HG02870 (cell line): Measurements from ENCODE around the gene NAT8L.

ENCODE experiments used
- ATAC-seq: cut with Tn5 transposase; IDR thresholded peaks from one replicate; pipeline ENCODE4 v1.9.1; 2021; ENCODE audit warnings: mild to moderate bottlenecking, moderate library complexity; ENCODE audit not compliant: unreplicated experiment

The NAT8L gene

GRCh38 chr4:2091990-2092668 lies 33.0 kb downstream of the NAT8L start:
- no peak for ATAC-seq

DNA sequence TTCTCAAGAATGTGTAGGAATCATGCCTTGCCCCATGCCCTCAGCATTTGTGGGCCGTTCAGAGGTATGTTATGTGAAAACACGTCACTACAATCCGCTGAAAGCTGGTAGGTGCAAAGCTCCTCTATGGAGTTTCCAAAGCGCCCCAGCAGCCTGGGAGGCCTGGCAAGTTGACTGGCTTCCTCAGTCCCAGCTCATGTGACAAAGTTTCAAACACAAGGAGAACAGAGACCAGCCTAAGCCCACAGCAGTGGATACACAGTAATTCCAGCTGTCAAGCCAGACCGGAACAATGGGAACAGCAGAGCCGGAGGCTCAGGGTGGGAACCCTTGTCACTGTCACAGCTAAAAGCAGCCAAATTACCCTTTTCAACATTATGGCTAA lies 33.5 kb downstream of the NAT8L start:
- ATAC-seq, result no peak

- no peak for ATAC-seq
Measured at GRCh38 chr4:2093265-2093664, 34.1 kb downstream of the NAT8L start.

- ATAC-seq, result no peak
Measured at GRCh38 chr4:2094545-2094944, 35.4 kb downstream of the NAT8L start.

- ATAC-seq, result no peak
Measured at GRCh38 chr4:2095236-2096072, 36.3 kb downstream of the NAT8L start.

- ATAC-seq, result no peak
Measured at GRCh38 chr4:2096073-2096609, 37.0 kb downstream of the NAT8L start.

GRCh38 chr4:2101346-2102044 lies 42.4 kb downstream of the NAT8L start:
- ATAC-seq, result no peak

- no peak for ATAC-seq
Measured at GRCh38 chr4:2102045-2102883, 43.1 kb downstream of the NAT8L start.

- ATAC-seq, result no peak
Measured at GRCh38 chr4:2103127-2103842, 44.2 kb downstream of the NAT8L start.

GRCh38 chr4:2103843-2104547 lies 44.9 kb downstream of the NAT8L start:
- ATAC-seq, result no peak

- no peak for ATAC-seq
Measured at GRCh38 chr4:2104556-2105345, 45.6 kb downstream of the NAT8L start.

DNA sequence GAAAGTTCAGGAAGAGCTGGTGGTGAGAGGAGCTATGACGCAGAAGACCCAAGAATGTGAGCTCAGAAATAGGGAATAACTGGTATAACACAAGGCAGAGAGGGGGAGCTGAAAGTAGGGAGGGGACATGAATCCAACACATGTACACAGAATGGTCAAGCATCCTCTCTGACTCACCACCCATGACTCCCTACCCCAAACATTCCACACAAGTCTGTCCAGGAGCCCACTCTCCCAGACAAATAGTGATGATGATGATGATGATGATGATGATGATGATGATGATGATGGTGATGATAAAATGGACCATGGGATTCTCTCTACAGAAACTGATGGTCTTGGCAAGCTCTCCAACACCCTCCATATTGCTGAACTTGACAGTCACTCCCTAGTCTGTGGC lies 46.4 kb downstream of the NAT8L start:
- no peak for ATAC-seq

- no peak for ATAC-seq
Measured at GRCh38 chr4:2116687-2117400, 57.7 kb downstream of the NAT8L start.
